LNCAP (cell line): Measurements from ENCODE around the gene DENR.

Source experiments
- TF ChIP-seq, protein P1 (sequence below): fragments of 450-650 bp; IDR thresholded peaks from 2 replicates; pipeline ENCODE4 v1.5.1; 2017; ENCODE audit warnings: mild to moderate bottlenecking

The DENR gene

GRCh38 chr12:122726080-122726558 is 26.5 kb upstream of the DENR start:
- TF ChIP-seq, protein P1, sequence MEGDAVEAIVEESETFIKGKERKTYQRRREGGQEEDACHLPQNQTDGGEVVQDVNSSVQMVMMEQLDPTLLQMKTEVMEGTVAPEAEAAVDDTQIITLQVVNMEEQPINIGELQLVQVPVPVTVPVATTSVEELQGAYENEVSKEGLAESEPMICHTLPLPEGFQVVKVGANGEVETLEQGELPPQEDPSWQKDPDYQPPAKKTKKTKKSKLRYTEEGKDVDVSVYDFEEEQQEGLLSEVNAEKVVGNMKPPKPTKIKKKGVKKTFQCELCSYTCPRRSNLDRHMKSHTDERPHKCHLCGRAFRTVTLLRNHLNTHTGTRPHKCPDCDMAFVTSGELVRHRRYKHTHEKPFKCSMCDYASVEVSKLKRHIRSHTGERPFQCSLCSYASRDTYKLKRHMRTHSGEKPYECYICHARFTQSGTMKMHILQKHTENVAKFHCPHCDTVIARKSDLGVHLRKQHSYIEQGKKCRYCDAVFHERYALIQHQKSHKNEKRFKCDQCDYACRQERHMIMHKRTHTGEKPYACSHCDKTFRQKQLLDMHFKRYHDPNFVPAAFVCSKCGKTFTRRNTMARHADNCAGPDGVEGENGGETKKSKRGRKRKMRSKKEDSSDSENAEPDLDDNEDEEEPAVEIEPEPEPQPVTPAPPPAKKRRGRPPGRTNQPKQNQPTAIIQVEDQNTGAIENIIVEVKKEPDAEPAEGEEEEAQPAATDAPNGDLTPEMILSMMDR: no peak

GRCh38 chr12:122729583-122730214 is 22.9 kb upstream of the DENR start:
- TF ChIP-seq, protein P1: no peak

GRCh38 chr12:122730215-122731014 is 22.2 kb upstream of the DENR start, which contains the start of gene HCAR1:
TSS of gene HCAR1 (minus strand) at chr12:122730844. CDS start at chr12:122730339, 505 bp downstream.
- TF ChIP-seq, protein P1: no peak

DNA sequence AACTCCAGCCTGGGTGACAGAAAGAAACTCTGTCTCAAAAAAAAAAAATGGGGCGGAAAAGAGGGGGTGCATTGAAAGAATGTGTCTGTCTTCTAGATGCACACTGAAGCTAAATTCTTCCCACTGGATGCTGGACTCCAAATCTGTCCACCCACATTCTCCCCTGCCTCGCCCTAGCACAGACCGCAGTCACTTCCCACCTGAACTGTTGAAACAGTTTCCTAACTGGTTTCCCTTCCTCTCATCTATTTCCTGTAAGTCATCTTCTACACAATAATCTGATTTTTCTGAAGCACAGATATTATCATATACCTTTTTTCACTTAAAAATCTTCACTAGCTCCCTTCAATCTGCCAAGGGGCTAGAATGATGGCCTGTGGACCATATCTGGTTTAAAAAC is 20.5 kb upstream of the DENR start:
- TF ChIP-seq, protein P1: no peak

- TF ChIP-seq, protein P1: no peak
These were observed 20.0 kb upstream of the DENR start for GRCh38 chr12:122732611-122733010.

DNA sequence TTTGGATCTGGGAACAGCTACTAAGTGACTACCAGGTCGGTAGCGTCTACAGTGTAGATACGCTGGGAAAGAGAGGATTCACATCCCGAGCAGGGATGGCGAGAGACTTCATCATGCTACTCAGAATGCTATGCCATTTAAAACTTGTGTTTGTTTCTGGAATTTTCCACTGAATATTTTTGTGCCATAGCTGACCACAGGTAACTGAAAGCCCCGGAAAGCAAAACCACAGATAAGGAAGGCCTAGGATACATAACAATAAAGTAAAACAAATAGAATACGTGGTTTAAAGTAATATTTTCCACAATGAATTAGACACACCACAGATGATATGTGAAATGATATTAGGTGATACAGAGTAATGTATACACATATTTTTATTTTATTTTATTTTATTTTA is 14.1 kb upstream of the DENR start:
- TF ChIP-seq, protein P1: no peak

DNA sequence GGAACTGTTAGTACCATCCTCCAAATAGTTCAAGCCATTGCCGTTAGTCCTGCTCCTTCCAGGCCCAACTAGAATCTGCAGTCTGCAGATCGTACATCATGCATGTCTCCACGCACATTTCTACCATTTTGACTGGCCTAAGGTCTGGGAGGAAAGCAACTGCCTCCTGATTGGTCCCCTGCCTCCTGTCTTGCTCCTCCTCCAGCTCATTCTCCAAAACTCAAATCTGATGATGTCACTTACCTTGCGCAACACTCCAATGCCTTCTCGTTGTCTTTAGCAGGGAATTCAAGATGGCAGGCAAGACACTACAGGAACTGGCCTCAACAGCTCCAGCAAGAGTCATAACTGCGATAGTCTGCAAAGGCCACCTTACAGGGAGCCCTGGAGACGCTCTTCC is 12.3 kb upstream of the DENR start:
- TF ChIP-seq, protein P1: no peak
